LNCaP clone FGC (cell line): ENCODE measurements around the gene RAB20.

Experiments used
- DNase-seq: peaks from one replicate; pipeline ENCODE4 v3.0.0-alpha.2; 2011; ENCODE audit warnings: low read depth
- H3K4me3 ChIP-seq: 2 replicates; pipeline ENCODE4 v1.5.1; 2011; ENCODE audit warnings: mild to moderate bottlenecking, low read depth, low read length, control low read depth
- TF ChIP-seq, protein P1 (sequence below): IDR thresholded peaks from 2 replicates; pipeline ENCODE4 v1.5.1; 2012; ENCODE audit warnings: mild to moderate bottlenecking; ENCODE audit not compliant: control insufficient read depth, insufficient read depth; ENCODE audit errors: extremely low read depth

Gene RAB20

GRCh38 chr13:110523838-110524540 lies 37.5 kb downstream of the RAB20 start:
- TF ChIP-seq, protein P1, sequence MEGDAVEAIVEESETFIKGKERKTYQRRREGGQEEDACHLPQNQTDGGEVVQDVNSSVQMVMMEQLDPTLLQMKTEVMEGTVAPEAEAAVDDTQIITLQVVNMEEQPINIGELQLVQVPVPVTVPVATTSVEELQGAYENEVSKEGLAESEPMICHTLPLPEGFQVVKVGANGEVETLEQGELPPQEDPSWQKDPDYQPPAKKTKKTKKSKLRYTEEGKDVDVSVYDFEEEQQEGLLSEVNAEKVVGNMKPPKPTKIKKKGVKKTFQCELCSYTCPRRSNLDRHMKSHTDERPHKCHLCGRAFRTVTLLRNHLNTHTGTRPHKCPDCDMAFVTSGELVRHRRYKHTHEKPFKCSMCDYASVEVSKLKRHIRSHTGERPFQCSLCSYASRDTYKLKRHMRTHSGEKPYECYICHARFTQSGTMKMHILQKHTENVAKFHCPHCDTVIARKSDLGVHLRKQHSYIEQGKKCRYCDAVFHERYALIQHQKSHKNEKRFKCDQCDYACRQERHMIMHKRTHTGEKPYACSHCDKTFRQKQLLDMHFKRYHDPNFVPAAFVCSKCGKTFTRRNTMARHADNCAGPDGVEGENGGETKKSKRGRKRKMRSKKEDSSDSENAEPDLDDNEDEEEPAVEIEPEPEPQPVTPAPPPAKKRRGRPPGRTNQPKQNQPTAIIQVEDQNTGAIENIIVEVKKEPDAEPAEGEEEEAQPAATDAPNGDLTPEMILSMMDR, result no peak
- no peak overlapping the region for H3K4me3 ChIP-seq
- DNase-seq, result no peak

- H3K4me3 ChIP-seq, result no peak overlapping the region
- TF ChIP-seq, protein P1, result no peak
- no peak for DNase-seq
Measured at GRCh38 chr13:110523180-110523579, 38.3 kb downstream of the RAB20 start.

DNA sequence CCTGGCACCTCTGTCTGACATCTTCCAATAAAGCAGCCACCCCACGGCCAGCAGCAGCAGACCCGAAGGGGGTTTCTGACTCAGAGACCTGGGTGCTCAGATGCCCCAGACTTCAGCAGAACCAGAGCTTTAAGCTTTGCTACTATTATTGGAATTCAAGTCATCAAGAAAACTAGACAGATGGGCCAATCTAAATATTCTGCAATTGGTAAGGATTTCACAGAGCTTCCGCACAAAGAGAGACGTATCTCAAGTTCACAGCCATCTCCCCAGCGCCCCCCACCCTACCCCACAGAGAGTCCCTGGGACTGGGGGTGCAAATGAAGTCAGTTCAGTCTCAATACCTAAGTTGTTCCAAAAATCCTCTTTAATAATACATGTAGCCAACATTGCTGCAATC lies 38.8 kb downstream of the RAB20 start:
- TF ChIP-seq, protein P1, result no peak
- no peak overlapping the region for H3K4me3 ChIP-seq
- no peak for DNase-seq

DNA sequence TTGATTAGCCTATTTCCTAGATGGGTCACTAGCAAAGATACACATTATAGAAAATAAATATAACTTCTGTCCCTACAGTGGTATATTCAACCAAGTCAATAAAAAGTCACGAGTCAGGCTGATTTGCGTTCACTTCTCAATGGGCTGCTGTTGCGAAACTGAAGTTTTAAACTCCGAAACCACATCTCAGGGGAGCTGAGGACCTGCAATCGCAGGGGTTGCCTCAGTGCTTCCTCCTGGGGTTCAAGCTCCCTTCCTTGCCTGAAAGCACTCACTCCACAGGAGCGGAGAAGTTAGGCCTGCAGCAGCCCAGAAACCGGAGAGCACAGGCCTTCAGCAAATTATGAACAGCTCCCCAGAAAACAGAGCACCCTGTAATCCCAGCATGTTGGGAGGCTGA lies 39.6 kb downstream of the RAB20 start:
- H3K4me3 ChIP-seq, result no peak overlapping the region
- DNase-seq, result no peak

GRCh38 chr13:110521296-110521680 lies 40.2 kb downstream of the RAB20 start:
- DNase-seq, result no peak
- TF ChIP-seq, protein P1, result no peak
- H3K4me3 ChIP-seq, result no peak overlapping the region

More for the DNA sequence above, 39.6 kb downstream of the RAB20 start:
- TF ChIP-seq, protein P1, result no peak

DNA sequence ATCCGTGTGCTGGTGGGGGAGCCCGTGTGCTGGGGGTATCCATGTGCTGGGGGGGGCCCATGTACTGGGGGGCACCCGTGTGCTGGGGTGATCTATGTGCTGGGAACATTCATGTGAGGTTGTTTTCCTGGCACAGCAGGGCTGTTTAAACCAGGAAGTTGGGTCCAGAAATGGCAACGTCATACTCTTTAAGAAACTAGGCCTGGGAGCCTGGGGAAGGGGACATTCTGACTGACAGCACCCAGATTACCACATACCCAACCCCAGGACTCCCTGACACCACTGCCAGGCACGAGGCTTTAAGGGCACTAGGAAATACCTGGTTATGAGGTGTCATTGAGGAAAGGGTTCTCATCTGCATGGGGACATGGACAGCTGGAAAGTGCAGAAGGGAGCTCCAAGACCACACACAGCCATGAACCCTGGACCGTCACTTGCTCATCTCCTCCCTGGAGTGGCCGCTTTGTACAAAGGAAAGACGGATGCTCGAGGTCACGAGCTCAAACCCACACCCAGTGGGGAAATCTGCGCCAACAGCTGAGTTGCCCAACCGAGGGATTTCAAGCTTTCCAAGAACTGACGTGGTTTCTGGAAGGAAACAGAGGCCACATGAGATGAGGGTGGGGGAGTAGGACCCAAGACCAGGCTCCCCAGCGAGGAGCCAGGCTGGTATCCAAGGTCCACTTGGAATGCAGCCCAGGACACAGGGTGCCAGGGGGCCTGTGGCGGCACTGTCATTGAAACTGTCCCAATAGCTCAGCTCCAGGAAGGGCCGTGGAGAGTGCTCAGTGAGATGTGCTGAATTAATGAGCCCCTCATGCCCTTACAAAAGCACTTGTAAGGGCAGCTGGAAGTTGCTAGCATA lies 40.9 kb downstream of the RAB20 start:
- no peak overlapping the region for H3K4me3 ChIP-seq
- TF ChIP-seq, protein P1, result no peak
- DNase-seq, result no peak
